Endothelial cell of umbilical vein (primary cell): ENCODE measurements around the gene NAXE. TPM values are rescaled to one million over a fixed set of nuclear protein-coding genes. Genes with fewer than 3 reads are reported as not detected.

Experiments used
- BruUV-seq: library from RNA; stranded (reverse); fragments of 400-500 nt; replicated peaks from 2 replicates; lab custom pipeline; 2021; lab: Mats Ljungman, UMichigan
- CTCF ChIA-PET: fragments of 300-600, 350-600 bp; sonication (Branson Sonifier 250); formaldehyde crosslinking; loops from one replicate; lab custom pipeline; 2021; ENCODE audit warnings: antibody characterized with exemption, inconsistent platforms; lab: Charles Lee
- POLR2A ChIA-PET: fragments of 300-600, 350-600 bp; sonication (Branson Sonifier 250); formaldehyde crosslinking; loops from one replicate; lab custom pipeline; 2021; ENCODE audit warnings: antibody characterized with exemption, inconsistent platforms; lab: Charles Lee
- DNase-seq: peaks from one replicate; pipeline ENCODE4 v3.0.0-alpha.2; 2011; ENCODE audit warnings: low read depth, low spot score
- FAIRE-seq: peaks from 2 replicates; lab custom pipeline; 2011; peaks lifted over from hg19 to GRCh38; lab: Jason Lieb, UNC
- H2AFZ ChIP-seq: 2 replicates; pipeline ENCODE4 v1.6.0; 2012; ENCODE audit warnings: low read depth, low read length, control low read depth, inconsistent platforms
- H3K27ac ChIP-seq: 2 replicates; pipeline ENCODE4 v1.5.1; 2011; ENCODE audit warnings: low read depth, mild to moderate bottlenecking, control low read depth, low read length, moderate library complexity; ENCODE audit not compliant: insufficient read depth
- H3K27me3 ChIP-seq, 2 experiments: 2 replicates each; pipeline versions ENCODE4 v1.6.0 to v1.6.1; 2011; ENCODE audit warnings: low read length in 2 of 2, mixed read lengths in 1 of 2; ENCODE audit not compliant: control insufficient read depth in 2 of 2, insufficient read depth in 2 of 2
- H3K36me3 ChIP-seq, 2 experiments: 2 replicates in 1 of 2; 3 replicates in 1 of 2; pipeline ENCODE4 v1.5.1; 2011; ENCODE audit warnings: low read length in 2 of 2, mild to moderate bottlenecking in 1 of 2, moderate library complexity in 1 of 2; ENCODE audit not compliant: control insufficient read depth in 2 of 2, insufficient read depth in 2 of 2; ENCODE audit errors: extremely low read depth in 1 of 2
- H3K4me1 ChIP-seq: 3 replicates; pipeline ENCODE4 v1.5.1; 2011; ENCODE audit warnings: mild to moderate bottlenecking, low read length; ENCODE audit not compliant: control insufficient read depth, insufficient read depth; ENCODE audit errors: extremely low read depth
- H3K4me2 ChIP-seq: 2 replicates; pipeline ENCODE4 v1.6.1; 2011; ENCODE audit warnings: low read length, control low read depth, mixed read lengths; ENCODE audit not compliant: insufficient read depth
- H3K4me3 ChIP-seq, 3 experiments: fragments of 200-600 bp in 1 of 3; sonication (generic), shearing (Covaris generic) in 1 of 3; replicated peaks in 1 of 3; 2 replicates each; pipeline ENCODE4 v1.5.1; 2011 to 2016; ENCODE audit warnings: control low read depth in 3 of 3, low read length in 3 of 3, mild to moderate bottlenecking in 2 of 3, inconsistent platforms in 1 of 3, low read depth in 1 of 3, moderate library complexity in 1 of 3; ENCODE audit not compliant: insufficient read depth in 1 of 3
- H3K79me2 ChIP-seq: 2 replicates; pipeline ENCODE4 v1.6.0; 2012; ENCODE audit warnings: low read length, inconsistent platforms; ENCODE audit not compliant: control insufficient read depth, insufficient read depth
- H3K9ac ChIP-seq: replicated peaks from 2 replicates; pipeline ENCODE3; 2011; ENCODE audit warnings: low read length, control low read depth; ENCODE audit not compliant: insufficient read depth; ENCODE audit errors: extremely low read depth
- H3K9me1 ChIP-seq: replicated peaks from 3 replicates; pipeline ENCODE4 v1.6.0; 2011; ENCODE audit warnings: mild to moderate bottlenecking, low read length; ENCODE audit not compliant: control insufficient read depth, insufficient read depth; ENCODE audit errors: extremely low read depth
- H3K9me3 ChIP-seq: replicated peaks from 2 replicates; pipeline ENCODE4 v1.5.1; 2012; ENCODE audit warnings: low read length, inconsistent platforms; ENCODE audit not compliant: control insufficient read depth, insufficient read depth
- H4K20me1 ChIP-seq: replicated peaks from 2 replicates; pipeline ENCODE3; 2011; ENCODE audit warnings: mild to moderate bottlenecking, low read length; ENCODE audit not compliant: control insufficient read depth, insufficient read depth; ENCODE audit errors: extremely low read depth
- EZH2 ChIP-seq: IDR thresholded peaks from 2 replicates; pipeline ENCODE4 v1.6.1; 2012; ENCODE audit warnings: borderline replicate concordance, low read depth, mild to moderate bottlenecking, moderate library complexity, low read length, inconsistent platforms; ENCODE audit not compliant: severe bottlenecking
- GATA2 ChIP-seq: IDR thresholded peaks from 2 replicates; pipeline ENCODE4 v1.7.0; 2011; ENCODE audit warnings: low read depth, mild to moderate bottlenecking, moderate library complexity, mixed read lengths, low read length; ENCODE audit not compliant: insufficient read length, insufficient read depth
- JUN ChIP-seq: IDR thresholded peaks from 2 replicates; pipeline ENCODE4 v1.6.1; 2011; ENCODE audit warnings: borderline replicate concordance, low read depth; ENCODE audit not compliant: insufficient read length, insufficient read depth
- MYC ChIP-seq: IDR thresholded peaks from one replicate; pipeline ENCODE4 v1.6.1; 2011; ENCODE audit warnings: mild to moderate bottlenecking, low read depth, low read length
- POLR2A ChIP-seq: IDR thresholded peaks from 2 replicates; pipeline ENCODE4 v1.6.1; 2012; ENCODE audit warnings: low read depth, mild to moderate bottlenecking, control low read depth, low read length
- POLR2AphosphoS5 ChIP-seq: IDR thresholded peaks from 2 replicates; pipeline ENCODE4 v1.6.1; 2012; ENCODE audit warnings: low read depth, mild to moderate bottlenecking, control low read depth, low read length, moderate library complexity; ENCODE audit not compliant: insufficient read depth
- dilution Hi-C: fragments of 300-500 bp; cut with MboI; formaldehyde crosslinking; loops from one replicate; pipeline ENCODE4 v1.15.0; 2019; ENCODE audit warnings: low sequenced_read_pairs; ENCODE audit not compliant: extremely low pct_ligation_motif_present
- intact Hi-C: fragments of 100-400 bp; cut with micrococcal nuclease; formaldehyde crosslinking; loops from one replicate; pipeline ENCODE4 v1.10.0; 2022
- polyA plus RNA-seq, 4 experiments: library from polyadenylated mRNA; depleted of rRNA in 3 of 4; stranded (reverse) in 3 of 4; unstranded in 1 of 4; fragments of >200 nt; gene quantifications; 2 replicates each; pipeline versions ENCODE4 v1.2.1 to v1.2.3, GENCODE V29; 2011 to 2012; ENCODE audit warnings: missing spikeins in 1 of 4
- total RNA-seq: library from RNA; stranded (reverse); gene quantifications from 2 replicates; pipeline ENCODE4 v1.2.3, GENCODE V29; 2021
- TF ChIP-seq, protein P1 (sequence below): IDR thresholded peaks from 2 replicates; pipeline ENCODE4 v1.6.1; 2011; ENCODE audit not compliant: insufficient read depth, insufficient read length

NAXE gene
- total and polyA plus RNA-seq, 2 donors (not counting 3 experiments of a cell fraction or from before 2014, with no cell fraction given), result 76.2 to 187 TPM

DNA sequence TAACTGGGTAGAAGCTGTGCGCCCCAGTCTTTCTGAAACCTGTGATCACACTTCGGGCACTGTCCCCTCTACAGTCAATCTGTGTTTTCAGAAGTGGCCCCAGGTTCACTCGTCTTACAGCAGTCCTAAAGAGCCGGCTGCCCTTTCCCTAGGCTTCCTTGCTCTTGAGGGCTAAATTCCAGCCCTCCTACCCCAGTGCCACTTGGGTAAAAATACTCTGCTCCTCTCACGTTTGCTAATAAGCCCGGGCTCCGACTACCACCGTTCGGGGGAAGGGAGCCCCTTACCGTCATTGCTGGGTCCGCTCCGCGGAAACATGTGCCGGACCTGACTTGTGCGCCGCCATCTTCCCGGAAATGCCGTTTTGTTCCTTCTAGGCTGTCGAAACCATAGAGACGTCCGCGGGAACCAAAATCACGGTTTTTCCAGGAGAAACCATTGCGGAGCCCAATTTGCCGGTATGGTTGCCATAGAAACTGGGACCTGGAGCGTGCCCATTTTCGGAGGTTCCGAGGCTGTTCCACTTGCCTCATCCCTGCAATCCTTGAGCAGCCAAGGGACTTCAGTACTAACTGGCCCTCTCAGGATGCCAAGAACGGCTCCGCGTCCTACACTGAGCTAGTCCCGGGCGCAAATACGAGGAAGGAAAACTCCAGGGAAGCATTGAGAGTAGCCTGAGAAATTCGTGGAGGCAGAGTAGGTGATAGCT is 9.7 kb downstream of the NAXE start, which contains the start of gene GPATCH4:
TSS of gene GPATCH4 (minus strand) at position 358 of the 709 bp plus-strand sequence.
- H2AFZ ChIP-seq, result peak within 1 kb of the TSS; percentile 91
- H3K9me1 ChIP-seq, result no peaks in the 10 kb centered on the region
- peak within 1 kb of the TSS; percentile 79 for H3K9ac ChIP-seq
- H3K27ac ChIP-seq, result peak within 1 kb of the TSS; percentile 60
- H4K20me1 ChIP-seq, result no peaks in the 10 kb centered on the region
- no peaks in the 10 kb centered on the region for H3K9me3 ChIP-seq
- H3K4me1 ChIP-seq, result peaks cover 10% of the 10 kb centered on the region
- peaks cover 0 to 12% of the 10 kb centered on the region in 2 experiments for H3K36me3 ChIP-seq
- DNase-seq, result peak; percentile 90
- peak; percentile 97 for FAIRE-seq
- intact Hi-C loops, result loop anchor here (1.0 to 2.0 kb wide), 3 partner anchors 8 to 144 kb away; no protein-coding TSS in a partner anchor
- ChIA-PET POLR2A (interaction anchor here (0.9 to 1.8 kb wide), 2 partner anchors 10 to 11 kb away, joined by 3 to 9 read pairs; partner anchors contain the start of gene NAXE), CTCF (interaction anchor here (0.6 to 1.8 kb wide), 9 partner anchors 10 to 216 kb away, joined by 3 to 11 read pairs (median 5); partner anchors contain the start of gene NAXE)
- H3K79me2 ChIP-seq, result peaks cover 19% of the 10 kb centered on the region
- dilution Hi-C loops, result no loop called here
- H3K27me3 ChIP-seq, result no peaks in the 10 kb centered on the region
- H3K4me2 ChIP-seq, result peak within 1 kb of the TSS; percentile 76
- H3K4me3 ChIP-seq, result peak within 1 kb of the TSS; percentile 50 to 87 (median 58)
- BruUV-seq, result TSS peak; percentile 71
- TF ChIP-seq EZH2 (no peak), MYC (peak; percentile 99), JUN (no peak), POLR2A (peak; percentile 90), GATA2 (no peak), POLR2AphosphoS5 (peak; percentile 73)
- TF ChIP-seq, protein P1, sequence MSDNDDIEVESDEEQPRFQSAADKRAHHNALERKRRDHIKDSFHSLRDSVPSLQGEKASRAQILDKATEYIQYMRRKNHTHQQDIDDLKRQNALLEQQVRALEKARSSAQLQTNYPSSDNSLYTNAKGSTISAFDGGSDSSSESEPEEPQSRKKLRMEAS, result peak; percentile 89
